ENCODE measurements around the gene NFIB.

NFIB gene

DNA sequence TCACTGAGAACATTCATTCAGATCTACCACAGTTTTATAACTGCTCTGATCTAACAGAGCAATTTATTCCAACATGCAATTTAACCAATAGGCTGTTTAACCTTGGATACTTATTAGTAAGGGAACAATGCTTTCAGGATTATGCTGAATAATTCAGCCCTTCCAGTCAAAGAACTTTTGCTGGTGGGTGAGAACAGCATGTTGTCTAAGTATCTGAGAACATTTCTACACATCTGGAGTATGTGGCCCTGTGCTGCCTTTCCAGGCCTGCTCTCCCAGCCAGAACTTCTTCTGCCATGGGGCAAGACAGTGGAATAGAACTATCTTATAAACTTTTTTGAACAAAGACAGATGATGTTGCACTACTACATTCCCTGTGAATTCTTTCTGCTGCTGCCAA, 55.8 kb downstream of the NFIB start:
- ChIA-PET POLR2A (no interaction called here), CTCF (no interaction called here)
- DNase-seq (ENCODE audit: low read depth, low spot score), result no peak
- TF ChIP-seq, protein P1, sequence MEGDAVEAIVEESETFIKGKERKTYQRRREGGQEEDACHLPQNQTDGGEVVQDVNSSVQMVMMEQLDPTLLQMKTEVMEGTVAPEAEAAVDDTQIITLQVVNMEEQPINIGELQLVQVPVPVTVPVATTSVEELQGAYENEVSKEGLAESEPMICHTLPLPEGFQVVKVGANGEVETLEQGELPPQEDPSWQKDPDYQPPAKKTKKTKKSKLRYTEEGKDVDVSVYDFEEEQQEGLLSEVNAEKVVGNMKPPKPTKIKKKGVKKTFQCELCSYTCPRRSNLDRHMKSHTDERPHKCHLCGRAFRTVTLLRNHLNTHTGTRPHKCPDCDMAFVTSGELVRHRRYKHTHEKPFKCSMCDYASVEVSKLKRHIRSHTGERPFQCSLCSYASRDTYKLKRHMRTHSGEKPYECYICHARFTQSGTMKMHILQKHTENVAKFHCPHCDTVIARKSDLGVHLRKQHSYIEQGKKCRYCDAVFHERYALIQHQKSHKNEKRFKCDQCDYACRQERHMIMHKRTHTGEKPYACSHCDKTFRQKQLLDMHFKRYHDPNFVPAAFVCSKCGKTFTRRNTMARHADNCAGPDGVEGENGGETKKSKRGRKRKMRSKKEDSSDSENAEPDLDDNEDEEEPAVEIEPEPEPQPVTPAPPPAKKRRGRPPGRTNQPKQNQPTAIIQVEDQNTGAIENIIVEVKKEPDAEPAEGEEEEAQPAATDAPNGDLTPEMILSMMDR (IDR thresholded peaks at IDR 0.05; ENCODE audit: insufficient read depth, low read length, missing control alignments), result no peak
- H3K4me3 ChIP-seq (ENCODE audit: low read depth, low read length), result no peak overlapping the region

DNA sequence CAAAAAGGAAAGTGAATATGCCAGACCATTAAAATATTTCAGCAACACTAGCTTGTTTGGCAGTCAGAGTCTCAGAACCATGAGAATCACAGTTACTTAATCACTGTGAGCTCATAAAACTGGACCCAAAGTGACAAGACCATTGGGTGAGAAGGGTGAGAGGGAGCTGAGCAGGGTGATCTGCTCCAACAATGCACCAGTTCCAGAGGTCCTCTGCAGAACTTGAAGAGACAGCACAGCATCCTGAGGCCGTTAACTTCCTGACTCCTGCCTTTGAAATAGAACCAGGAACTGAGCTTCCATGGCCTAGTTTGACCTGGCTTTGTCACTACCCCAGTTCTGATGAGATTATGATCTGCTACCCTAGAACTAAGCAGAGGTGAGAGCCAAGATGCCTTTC, 57.4 kb downstream of the NFIB start:
- CTCF ChIA-PET, result no interaction called here
- no peak for DNase-seq (ENCODE audit: low read depth, low spot score)
- TF ChIP-seq, protein P1 (IDR thresholded peaks at IDR 0.05; ENCODE audit: insufficient read depth, low read length, missing control alignments), result no peak
- POLR2A ChIA-PET, result no interaction called here
- H3K4me3 ChIP-seq (ENCODE audit: low read depth, low read length), result no peak overlapping the region

DNA sequence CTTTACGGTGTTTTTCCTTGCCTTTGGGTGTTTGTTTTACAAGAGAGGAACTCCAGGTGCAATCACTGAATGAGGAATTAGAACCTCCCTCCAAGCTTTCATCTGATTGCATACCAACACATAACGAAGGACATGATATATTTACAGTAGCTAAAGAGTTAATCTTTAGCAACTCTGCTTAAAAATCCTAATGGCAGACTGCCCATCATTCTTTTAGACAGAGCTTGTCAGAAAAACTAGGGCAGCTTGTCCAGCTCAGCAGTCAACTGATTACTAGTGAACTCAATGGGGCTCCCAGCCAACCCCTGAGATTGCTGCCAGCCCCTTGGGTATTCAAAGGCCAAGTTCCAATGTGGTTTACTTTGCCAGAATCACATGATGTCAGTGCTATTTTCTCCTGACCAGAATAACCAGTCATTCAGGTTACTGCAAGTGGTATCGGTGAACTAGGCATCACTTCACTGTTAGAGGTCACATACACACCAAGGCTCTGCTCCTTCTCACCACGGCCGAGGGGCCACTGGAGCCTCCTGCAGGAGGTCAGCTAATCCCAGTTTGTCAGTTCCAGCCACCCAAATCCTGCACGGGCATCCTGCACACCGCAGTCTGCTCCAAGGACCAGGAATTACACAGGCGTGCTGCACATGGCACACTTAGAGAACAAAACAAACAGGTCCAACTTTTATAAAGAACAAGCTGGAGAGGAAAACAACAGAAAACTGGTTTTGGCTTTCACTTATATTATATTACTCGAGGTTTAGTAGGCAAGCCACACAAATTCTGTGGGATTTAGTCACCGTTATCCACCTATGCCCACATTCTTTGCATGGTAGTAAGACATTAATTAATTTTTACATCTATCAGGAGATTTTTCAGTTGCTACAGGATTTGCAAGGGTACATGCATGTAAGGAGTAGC, 62.5 kb downstream of the NFIB start:
- DNase-seq (ENCODE audit: low read depth, low spot score), result no peak
- H3K4me3 ChIP-seq (ENCODE audit: low read depth, low read length), result no peak overlapping the region
- CTCF ChIA-PET, result no interaction called here
- POLR2A ChIA-PET, result interaction anchor here (0.6 kb wide), 1 partner anchor 20 kb away, joined by 3 read pairs; no protein-coding TSS in a partner anchor
- TF ChIP-seq, protein P1 (IDR thresholded peaks at IDR 0.05; ENCODE audit: insufficient read depth, low read length, missing control alignments), result no peak

DNA sequence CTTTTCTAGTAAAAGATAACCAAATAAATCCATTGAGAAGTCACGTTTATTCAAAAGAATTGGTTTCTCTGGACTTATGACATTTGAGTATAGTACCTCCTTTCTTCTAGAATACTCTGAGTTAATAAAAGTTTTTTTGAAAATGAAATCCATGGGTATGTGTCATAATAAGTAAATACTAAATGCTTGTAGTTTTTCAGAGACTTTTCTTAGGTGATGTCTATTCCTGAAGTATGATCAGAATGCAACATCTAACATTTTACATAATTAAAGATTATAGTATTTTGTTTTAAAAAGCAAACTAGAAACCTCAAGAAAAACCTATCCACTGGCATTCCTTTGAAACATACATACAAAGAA, 63.2 kb downstream of the NFIB start:
- no peak overlapping the region for H3K4me3 ChIP-seq (ENCODE audit: low read depth, low read length)
- no peak for DNase-seq (ENCODE audit: low read depth, low spot score)
- TF ChIP-seq, protein P1 (IDR thresholded peaks at IDR 0.05; ENCODE audit: insufficient read depth, low read length, missing control alignments), result no peak
- POLR2A ChIA-PET, result interaction anchor here (0.6 kb wide), 1 partner anchor 21 kb away, joined by 3 read pairs; no protein-coding TSS in a partner anchor
- CTCF ChIA-PET, result no interaction called here

DNA sequence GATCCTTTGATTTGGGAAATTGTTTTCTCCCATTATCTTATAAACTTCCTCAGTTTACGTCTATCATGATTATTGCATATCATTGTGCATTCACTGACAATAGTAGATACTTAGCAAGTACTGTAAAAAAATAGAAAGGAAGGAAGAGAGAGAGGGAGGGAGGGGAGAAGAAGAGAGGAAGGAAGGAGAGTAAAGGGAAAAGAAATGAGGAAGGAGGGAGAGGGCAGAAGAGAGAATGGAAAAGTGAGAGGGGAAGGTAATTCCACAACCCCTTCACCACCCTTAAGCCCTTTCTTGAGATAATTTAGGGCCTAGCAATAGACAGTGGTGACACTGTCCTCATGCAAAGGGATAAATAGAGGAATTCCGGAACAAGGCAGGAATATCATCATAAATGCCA, 64.4 kb downstream of the NFIB start:
- H3K4me3 ChIP-seq (ENCODE audit: low read depth, low read length), result no peak overlapping the region
- DNase-seq (ENCODE audit: low read depth, low spot score), result no peak
- ChIA-PET POLR2A (no interaction called here), CTCF (no interaction called here)
- TF ChIP-seq, protein P1 (IDR thresholded peaks at IDR 0.05; ENCODE audit: insufficient read depth, low read length, missing control alignments), result no peak

DNA sequence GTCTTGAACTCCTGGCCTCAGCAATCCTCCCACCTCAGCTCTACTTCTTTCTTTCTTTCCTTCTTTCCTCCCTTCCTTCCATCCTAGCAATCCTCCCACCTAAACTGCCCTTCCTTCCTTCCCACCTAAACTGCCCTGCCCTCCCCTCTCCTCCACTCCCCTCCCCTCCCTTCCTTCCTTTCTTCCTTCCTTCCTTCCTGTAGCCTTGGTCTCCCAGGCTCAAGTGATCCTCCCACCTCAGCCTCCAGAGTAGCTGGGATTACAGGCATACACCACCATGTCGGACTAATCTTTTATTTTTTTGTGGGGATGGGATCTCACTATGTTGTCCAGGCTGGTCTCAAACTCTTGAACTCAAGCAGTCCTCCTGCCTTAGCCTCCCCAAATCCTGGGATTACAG, 65.8 kb downstream of the NFIB start:
- H3K4me3 ChIP-seq (ENCODE audit: low read depth, low read length), result no peak overlapping the region
- TF ChIP-seq, protein P1 (IDR thresholded peaks at IDR 0.05; ENCODE audit: insufficient read depth, low read length, missing control alignments), result no peak
- ChIA-PET POLR2A (interaction anchor here (0.7 kb wide), 1 partner anchor 769 kb away, joined by 3 read pairs; no protein-coding TSS in a partner anchor), CTCF (no interaction called here)
- no peak for DNase-seq (ENCODE audit: low read depth, low spot score)

Measured in AG04449 (cell line).